ENCODE measurements around the gene ACADSB.

DNA sequence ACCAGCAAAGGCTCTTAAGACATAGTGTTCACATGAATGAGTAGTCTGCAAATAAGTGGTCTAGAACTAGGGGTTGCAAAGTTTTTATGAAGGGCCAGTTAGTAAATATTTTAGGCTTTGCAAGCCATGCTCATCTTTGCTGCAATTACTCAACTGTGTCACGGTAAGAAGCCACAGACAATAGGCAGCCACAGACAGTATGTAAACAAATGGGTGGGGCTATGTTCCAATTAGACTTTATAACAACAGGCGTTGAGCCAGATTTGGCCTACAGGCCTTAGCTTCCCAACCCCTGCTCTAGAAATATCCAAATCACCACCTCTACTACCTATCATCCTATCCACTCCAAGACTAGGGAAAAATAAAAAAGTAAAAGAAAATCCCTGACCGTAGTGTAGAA lies 9.5 kb upstream of the ACADSB start:
- TF ChIP-seq, protein P1, sequence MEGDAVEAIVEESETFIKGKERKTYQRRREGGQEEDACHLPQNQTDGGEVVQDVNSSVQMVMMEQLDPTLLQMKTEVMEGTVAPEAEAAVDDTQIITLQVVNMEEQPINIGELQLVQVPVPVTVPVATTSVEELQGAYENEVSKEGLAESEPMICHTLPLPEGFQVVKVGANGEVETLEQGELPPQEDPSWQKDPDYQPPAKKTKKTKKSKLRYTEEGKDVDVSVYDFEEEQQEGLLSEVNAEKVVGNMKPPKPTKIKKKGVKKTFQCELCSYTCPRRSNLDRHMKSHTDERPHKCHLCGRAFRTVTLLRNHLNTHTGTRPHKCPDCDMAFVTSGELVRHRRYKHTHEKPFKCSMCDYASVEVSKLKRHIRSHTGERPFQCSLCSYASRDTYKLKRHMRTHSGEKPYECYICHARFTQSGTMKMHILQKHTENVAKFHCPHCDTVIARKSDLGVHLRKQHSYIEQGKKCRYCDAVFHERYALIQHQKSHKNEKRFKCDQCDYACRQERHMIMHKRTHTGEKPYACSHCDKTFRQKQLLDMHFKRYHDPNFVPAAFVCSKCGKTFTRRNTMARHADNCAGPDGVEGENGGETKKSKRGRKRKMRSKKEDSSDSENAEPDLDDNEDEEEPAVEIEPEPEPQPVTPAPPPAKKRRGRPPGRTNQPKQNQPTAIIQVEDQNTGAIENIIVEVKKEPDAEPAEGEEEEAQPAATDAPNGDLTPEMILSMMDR (IDR thresholded peaks at IDR 0.05 in 4 of 5, conservative IDR thresholded peaks at IDR 0.05 in 1 of 5): no peak
- no peak for TF ChIP-seq POLR2A (IDR thresholded peaks at IDR 0.05)
